GM12878 (cell line): ENCODE data around the gene LMO7. TPM values are rescaled to one million over a fixed set of nuclear protein-coding genes. Genes with fewer than 3 reads are reported as not detected.

Source experiments
- ATAC-seq: fragments of 200-7000 bp; cut with Tn5 transposase; 3 replicates; pipeline ENCODE4 v1.9.1; 2020; ENCODE audit warnings: mild to moderate bottlenecking, moderate library complexity
- BruUV-seq: library from RNA; stranded (reverse); fragments of 400-500 nt; replicated peaks from 2 replicates; lab custom pipeline; 2021; lab: Mats Ljungman, UMichigan
- CTCF ChIA-PET: fragments of 300-600 bp; sonication (Branson Sonifier 250); formaldehyde crosslinking; extraction: SDS; loops from one replicate; lab custom pipeline; 2021; ENCODE audit warnings: inconsistent platforms; lab: Yijun Ruan, JAX
- POLR2A ChIA-PET: fragments of 350-600 bp; formaldehyde crosslinking; extraction: SDS; loops from one replicate; lab custom pipeline; 2021; ENCODE audit warnings: inconsistent platforms; lab: Charles Lee
- RAD21 ChIA-PET: fragments of 300-600 bp; sonication (Branson Sonifier 250); formaldehyde crosslinking; loops from one replicate; lab custom pipeline; 2023; ENCODE audit warnings: antibody characterized with exemption; ENCODE audit not compliant: unreplicated experiment; lab: Charles Lee
- SMC1A ChIA-PET: fragments of 300-600 bp; sonication (Branson Sonifier 250); formaldehyde crosslinking; loops from one replicate; lab custom pipeline; 2023; ENCODE audit not compliant: unreplicated experiment, uncharacterized antibody; lab: Charles Lee
- DNase-seq: peaks from one replicate; pipeline ENCODE4 v3.0.0-alpha.2; 2011; ENCODE audit warnings: low read depth, low spot score
- FAIRE-seq: peaks from 3 replicates; lab custom pipeline; 2011; peaks lifted over from hg19 to GRCh38; lab: Jason Lieb, UNC
- H2AFZ ChIP-seq: 2 replicates; pipeline ENCODE4 v1.6.0; 2011; ENCODE audit warnings: low read depth, low read length, control low read depth; ENCODE audit not compliant: control insufficient read depth
- H3K27ac ChIP-seq: 2 replicates; pipeline ENCODE4 v1.5.1; 2011; ENCODE audit warnings: control low read depth; ENCODE audit not compliant: control insufficient read depth, insufficient read depth
- H3K27me3 ChIP-seq, 2 experiments: replicated peaks in 1 of 2; 2 replicates each; pipeline versions ENCODE4 v1.6.0 to v1.6.1; 2011; ENCODE audit warnings: low read length in 1 of 2; ENCODE audit not compliant: control insufficient read depth in 2 of 2, insufficient read depth in 2 of 2
- H3K36me3 ChIP-seq, 2 experiments: 2 replicates each; pipeline ENCODE4 v1.5.1; 2011; ENCODE audit warnings: low read length in 1 of 2; ENCODE audit not compliant: control insufficient read depth in 2 of 2, insufficient read depth in 2 of 2
- H3K4me1 ChIP-seq: 2 replicates; pipeline ENCODE4 v1.6.1; 2011; ENCODE audit warnings: mild to moderate bottlenecking, low read length, moderate library complexity, mixed read lengths; ENCODE audit not compliant: control insufficient read depth, insufficient read depth
- H3K4me2 ChIP-seq: 2 replicates; pipeline ENCODE4 v1.6.0; 2011; ENCODE audit warnings: control low read depth; ENCODE audit not compliant: control insufficient read depth, insufficient read depth
- H3K4me3 ChIP-seq: fragments of 200-600 bp; sonication (generic); 2 replicates; pipeline ENCODE4 v1.5.1; 2016
- H3K79me2 ChIP-seq: 2 replicates; pipeline ENCODE4 v1.6.0; 2011; ENCODE audit warnings: low read length; ENCODE audit not compliant: control insufficient read depth, insufficient read depth
- H3K9ac ChIP-seq: 2 replicates; pipeline ENCODE4 v1.8.0; 2011; ENCODE audit warnings: low read length, control low read depth, mixed read lengths; ENCODE audit not compliant: control insufficient read depth, insufficient read depth
- H3K9me3 ChIP-seq: replicated peaks from 3 replicates; pipeline ENCODE4 v1.5.1; 2011; ENCODE audit warnings: mild to moderate bottlenecking, low read length; ENCODE audit not compliant: control insufficient read depth, insufficient read depth
- H4K20me1 ChIP-seq: 2 replicates; pipeline ENCODE4 v1.6.0; 2011; ENCODE audit not compliant: control insufficient read depth, insufficient read depth
- CHD4 ChIP-seq: fragments of 200-600 bp; sonication (generic); IDR thresholded peaks from 2 replicates; pipeline ENCODE4 v1.6.1; 2016; ENCODE audit warnings: mild to moderate bottlenecking
- NR2C2 ChIP-seq: IDR thresholded peaks from 2 replicates; pipeline ENCODE4 v1.6.1; 2011; ENCODE audit warnings: borderline replicate concordance, low read depth; ENCODE audit not compliant: control insufficient read depth, insufficient read length
- PRDM15 ChIP-seq: fragments of 450-650 bp; formaldehyde crosslinking; IDR thresholded peaks from 2 replicates; pipeline ENCODE4 v1.4.0; 2020; ENCODE audit warnings: mild to moderate bottlenecking, moderate library complexity
- SP1 ChIP-seq: IDR thresholded peaks from one replicate; pipeline ENCODE4 v1.6.1; 2011; ENCODE audit warnings: low read depth, low read length
- ZNF384 ChIP-seq: IDR thresholded peaks from 2 replicates; pipeline ENCODE4 v1.6.1; 2012; ENCODE audit warnings: low read depth, mild to moderate bottlenecking, low read length, improper control_type of control experiment, borderline replicate concordance
- ZNF592 ChIP-seq: fragments of 450-650 bp; IDR thresholded peaks from 2 replicates; pipeline ENCODE4 v1.6.1; 2017; ENCODE audit warnings: mild to moderate bottlenecking, moderate library complexity
- WGBS: methylation state at CpG from one replicate; pipeline ENCODE4 v1.1.6; 2016; ENCODE audit warnings: low lambda C conversion rate; ENCODE audit not compliant: insufficient replicate concordance, insufficient coverage; ENCODE audit errors: missing lambda C conversion rate; 5-methylcytosine and 5-hydroxymethylcytosine counted together
- in situ Hi-C: fragments of 300-500 bp; cut with MboI; formaldehyde crosslinking; loops from 9 replicates; pipeline ENCODE4 v1.14.3; 2018; ENCODE audit warnings: mixed read lengths
- intact Hi-C: fragments of 100-400 bp; cut with micrococcal nuclease; formaldehyde crosslinking; loops from one replicate; pipeline ENCODE4 v1.14.2; 2022; ENCODE audit not compliant: unreplicated experiment
- polyA plus RNA-seq, 11 experiments: library from polyadenylated mRNA; depleted of rRNA in 4 of 11; unstranded in 6 of 11; stranded (reverse) in 5 of 11; fragments of >200 nt; fragmentation: Nextera tagmentation in 4 of 11; fragmentation: Illumina TruSeq in 1 of 11; extraction: Ambion mirVana in 4 of 11; extraction: Trizol in 1 of 11; gene quantifications; 1 replicate in 1 of 11; 2 replicates in 10 of 11; pipeline versions ENCODE4 v1.2.1 to v1.2.3, GENCODE V29; 2011 to 2016; ENCODE audit warnings: inconsistent platforms in 2 of 11, missing spikeins in 2 of 11, low read depth in 1 of 11
- total RNA-seq, 4 experiments: library from RNA; depleted of rRNA in 3 of 4; stranded (reverse); fragments of >200 nt in 3 of 4; fragmentation: Illumina TruSeq in 1 of 4; extraction: Trizol in 1 of 4; gene quantifications; 2 replicates each; pipeline versions ENCODE4 v1.2.1 to v1.2.3, GENCODE V29; 2013 to 2021

Gene LMO7
- total and polyA plus RNA-seq, 10 of the 15 experiments (the other 5 are each of a cell fraction or from before 2014, with no cell fraction given) = 8.5 to 67.8 (median 36.8) TPM

- in situ Hi-C loops = no loop called here
- Histone ChIP-seq H3K27me3 (no peaks in the 10 kb centered on the region), H3K4me1 (no peaks in the 10 kb centered on the region), H3K9ac (no peak overlapping the region), H2AFZ (peak overlapping the region; percentile 48), H4K20me1 (no peaks in the 10 kb centered on the region), H3K27ac (peak overlapping the region; percentile 38), H3K4me3 (no peak overlapping the region), H3K79me2 (no peaks in the 10 kb centered on the region), H3K9me3 (no peaks in the 10 kb centered on the region; the same call in 2 of the 3 replicates), H3K4me2 (no peak overlapping the region), H3K36me3 (no peaks in the 10 kb centered on the region)
- intact Hi-C loops = no loop called here
- ChIA-PET SMC1A (interaction anchor here (0.7 to 6.6 kb wide), 4 partner anchors 42 to 115 kb away, joined by 3 to 64 read pairs (median 4); no protein-coding TSS in a partner anchor), POLR2A (no interaction called here), RAD21 (interaction anchor here (1.1 kb wide), 2 partner anchors 42 to 107 kb away, joined by 3 to 4 read pairs; no protein-coding TSS in a partner anchor), CTCF (interaction anchor here (0.8 to 2.1 kb wide), 3 partner anchors 22 to 107 kb away, joined by 3 to 14 read pairs (median 3); no protein-coding TSS in a partner anchor)
- no peak for TF ChIP-seq NR2C2
- DNase-seq = no peak
- peak; percentile 33 for ATAC-seq
- 100% methylated on average over 1 of the region's 1 CpG for WGBS
- no TSS peak for BruUV-seq
- FAIRE-seq = peak; percentile 73
Observed at GRCh38 chr13:75803164-75803611, 167.1 kb downstream of the LMO7 start.

- 88% methylated on average over 10 of the region's 10 CpGs for WGBS
- Histone ChIP-seq H3K9me3 (no peaks in the 10 kb centered on the region; the same call in 2 of the 3 replicates), H3K27me3 (no peaks in the 10 kb centered on the region), H3K4me2 (no peak overlapping the region), H3K4me3 (no peak overlapping the region), H3K4me1 (no peaks in the 10 kb centered on the region), H3K36me3 (no peaks in the 10 kb centered on the region), H3K79me2 (no peaks in the 10 kb centered on the region), H3K9ac (no peak overlapping the region), H4K20me1 (no peaks in the 10 kb centered on the region), H3K27ac (no peak overlapping the region), H2AFZ (no peak overlapping the region)
- ATAC-seq = no peak
- DNase-seq = no peak
- POLR2A ChIA-PET = no interaction called here
- RAD21 ChIA-PET = no interaction called here
- FAIRE-seq = no peak
- SMC1A ChIA-PET = interaction anchor here (1.1 to 2.7 kb wide), 3 partner anchors 8 to 43 kb away, joined by 3 to 11 read pairs (median 4); no protein-coding TSS in a partner anchor
- BruUV-seq = no TSS peak
- intact Hi-C loops (no loop called here), in situ Hi-C loops (no loop called here)
- CTCF ChIA-PET = interaction anchor here (0.6 to 4.1 kb wide), 3 partner anchors 107 to 149 kb away, joined by 5 to 18 read pairs (median 14); no protein-coding TSS in a partner anchor
- TF ChIP-seq PRDM15 (CRISPR knock-in tag) (no peak), SP1 (no peak), ZNF592 (no peak), ZNF384 (no peak), CHD4 (no peak)
Observed at GRCh38 chr13:75804054-75804453, 167.9 kb downstream of the LMO7 start.
